Activated CD4-positive, alpha-beta T cell treated with anti-CD3 and anti-CD28 coated beads, Interleukin-2, Interleukin-6, amounts not matched to agents 100 ng/mL and 50 ng/mL, durations not matched to agents 16 hours and 8 hours (primary cell): ENCODE measurements around the gene SYTL3.
A peak's percentile ranks its signal among the peaks of the same experiment; 100 is the strongest.

ENCODE experiments used
- DNase-seq: peaks from one replicate; pipeline ENCODE4 v3.0.0-alpha.2; 2020

Gene SYTL3

GRCh38 chr6:158703111-158703836, 53.4 kb downstream of the SYTL3 start:
- DNase-seq, result no peak

- peak; percentile 87 for DNase-seq
Observed at GRCh38 chr6:158703837-158704822, 54.3 kb downstream of the SYTL3 start.

- no peak for DNase-seq
Observed at GRCh38 chr6:158705386-158706126, 55.7 kb downstream of the SYTL3 start.

GRCh38 chr6:158706369-158706982, 56.6 kb downstream of the SYTL3 start:
- no peak for DNase-seq

- DNase-seq, result no peak
Observed at GRCh38 chr6:158707120-158707820, 57.4 kb downstream of the SYTL3 start.

GRCh38 chr6:158707821-158708195, 58.0 kb downstream of the SYTL3 start:
- DNase-seq, result no peak

GRCh38 chr6:158708239-158708638, 58.4 kb downstream of the SYTL3 start:
- DNase-seq, result no peak

- no peak for DNase-seq
Observed at GRCh38 chr6:158709809-158710208, 60.0 kb downstream of the SYTL3 start.

GRCh38 chr6:158711264-158711663, 61.4 kb downstream of the SYTL3 start:
- DNase-seq, result no peak

GRCh38 chr6:158713469-158713868, 63.6 kb downstream of the SYTL3 start:
- DNase-seq, result no peak

- DNase-seq, result no peak
Observed at GRCh38 chr6:158714706-158715105, 64.9 kb downstream of the SYTL3 start.

- no peak for DNase-seq
Observed at GRCh38 chr6:158715330-158716311, 65.8 kb downstream of the SYTL3 start.

- peak; percentile 43 for DNase-seq
Observed at GRCh38 chr6:158717341-158718330, 67.8 kb downstream of the SYTL3 start.

- DNase-seq, result peak; percentile 23
Observed at GRCh38 chr6:158718461-158719046, 68.7 kb downstream of the SYTL3 start.

GRCh38 chr6:158722176-158722729, 72.4 kb downstream of the SYTL3 start:
- no peak for DNase-seq

GRCh38 chr6:158725704-158726103, 75.8 kb downstream of the SYTL3 start:
- DNase-seq, result no peak

- DNase-seq, result no peak
Observed at GRCh38 chr6:158729906-158730540, 80.2 kb downstream of the SYTL3 start.

GRCh38 chr6:158730541-158730907, 80.7 kb downstream of the SYTL3 start:
- no peak for DNase-seq
